CD14-positive monocyte (primary cell): ENCODE data around the gene TSHZ2. TPM values are rescaled to one million over a fixed set of nuclear protein-coding genes. Genes with fewer than 3 reads are reported as not detected.

Experiments used
- DNase-seq, 3 donors: peaks; one replicate each; pipeline ENCODE4 v3.0.0-alpha.2; 2011 to 2022
- H2AFZ ChIP-seq: 2 replicates; pipeline ENCODE4 v1.6.0; 2012; ENCODE audit warnings: mild to moderate bottlenecking, low read depth, low read length, inconsistent platforms; ENCODE audit not compliant: insufficient read depth, poor library complexity, severe bottlenecking
- H3K27ac ChIP-seq, 2 donors: 1 replicate in 1 of 2; 2 replicates in 1 of 2; pipeline ENCODE4 v1.5.1; 2012 to 2013; ENCODE audit warnings: low read length in 2 of 2, control low read depth in 1 of 2, inconsistent platforms in 1 of 2, low read depth in 1 of 2, mild to moderate bottlenecking in 1 of 2
- H3K27me3 ChIP-seq, 2 donors: one replicate each; pipeline versions ENCODE4 v1.6.0 to v1.6.1; 2011 to 2013; ENCODE audit warnings: low read length in 2 of 2; ENCODE audit not compliant: control insufficient read depth in 2 of 2, insufficient read depth in 2 of 2
- H3K36me3 ChIP-seq, 2 donors: replicated peaks in 1 of 2; 1 replicate in 1 of 2; 2 replicates in 1 of 2; pipeline versions ENCODE4 v1.5.1 to v1.6.1; 2012 to 2013; ENCODE audit warnings: low read length in 2 of 2, control low read depth in 1 of 2, inconsistent platforms in 1 of 2, mild to moderate bottlenecking in 1 of 2; ENCODE audit not compliant: insufficient read depth in 2 of 2, control insufficient read depth in 1 of 2
- H3K4me1 ChIP-seq, 2 donors: 1 replicate in 1 of 2; 2 replicates in 1 of 2; pipeline versions ENCODE4 v1.5.1 to v1.6.1; 2012 to 2013; ENCODE audit warnings: low read length in 2 of 2, control low read depth in 1 of 2, inconsistent platforms in 1 of 2, mild to moderate bottlenecking in 1 of 2, moderate library complexity in 1 of 2; ENCODE audit not compliant: insufficient read depth in 2 of 2, control insufficient read depth in 1 of 2
- H3K4me2 ChIP-seq: replicated peaks from 2 replicates; pipeline ENCODE3; 2012; ENCODE audit warnings: low read length, moderate library complexity, mild to moderate bottlenecking; ENCODE audit not compliant: poor library complexity, severe bottlenecking; ENCODE audit errors: extremely low read depth
- H3K4me3 ChIP-seq, 3 experiments: fragments of 200-600 bp in 1 of 3; sonication (generic) in 1 of 3; replicated peaks in 1 of 3; 1 replicate in 2 of 3; 2 replicates in 1 of 3; pipeline ENCODE4 v1.5.1; 2011 to 2013; ENCODE audit warnings: low read length in 3 of 3, mild to moderate bottlenecking in 3 of 3, control low read depth in 2 of 3, low read depth in 2 of 3, inconsistent platforms in 1 of 3, moderate library complexity in 1 of 3
- H3K79me2 ChIP-seq: 2 replicates; pipeline ENCODE4 v1.6.0; 2012; ENCODE audit warnings: mild to moderate bottlenecking, control low read depth, inconsistent platforms, low read length, moderate library complexity; ENCODE audit not compliant: insufficient read depth
- H3K9ac ChIP-seq: 2 replicates; pipeline ENCODE4 v1.6.0; 2017; ENCODE audit warnings: low read length, mild to moderate bottlenecking; ENCODE audit not compliant: insufficient read depth, poor library complexity, severe bottlenecking
- H3K9me3 ChIP-seq, 2 donors: replicated peaks in 1 of 2; 1 replicate in 1 of 2; 2 replicates in 1 of 2; pipeline versions ENCODE4 v1.5.1 to v1.6.1; 2012 to 2013; ENCODE audit warnings: low read length in 2 of 2, control low read depth in 1 of 2; ENCODE audit not compliant: control insufficient read depth in 1 of 2, insufficient read depth in 1 of 2
- H4K20me1 ChIP-seq: 2 replicates; pipeline ENCODE4 v1.6.0; 2012; ENCODE audit warnings: mild to moderate bottlenecking, low read length, control low read depth, moderate library complexity; ENCODE audit not compliant: insufficient read depth
- H3K27ac Mint-ChIP-seq, 7 donors: one replicate each; pipeline ENCODE4 v1.8.0; 2020; ENCODE audit warnings: mild to moderate bottlenecking in 7 of 7, mixed read lengths in 7 of 7, moderate library complexity in 6 of 7, inconsistent platforms in 2 of 7
- H3K27me3 Mint-ChIP-seq, 3 donors: one replicate each; pipeline ENCODE4 v1.8.0; 2021 to 2022; ENCODE audit warnings: low read depth in 3 of 3, mild to moderate bottlenecking in 3 of 3, mixed read lengths in 3 of 3, moderate library complexity in 3 of 3, inconsistent platforms in 1 of 3
- H3K36me3 Mint-ChIP-seq, 2 donors: one replicate each; pipeline ENCODE4 v1.8.0; 2020; ENCODE audit warnings: mixed read lengths in 2 of 2, inconsistent platforms in 1 of 2, mild to moderate bottlenecking in 1 of 2
- H3K4me1 Mint-ChIP-seq: one replicate; pipeline ENCODE4 v1.8.0; 2020; ENCODE audit warnings: mild to moderate bottlenecking, mixed read lengths
- H3K4me3 Mint-ChIP-seq, 2 donors: one replicate each; pipeline ENCODE4 v1.8.0; 2020; ENCODE audit warnings: mild to moderate bottlenecking in 2 of 2, mixed read lengths in 2 of 2, moderate library complexity in 1 of 2
- H3K9me3 Mint-ChIP-seq, 7 donors: one replicate each; pipeline ENCODE4 v1.8.0; 2020 to 2022; ENCODE audit warnings: mixed read lengths in 7 of 7, mild to moderate bottlenecking in 6 of 7, moderate library complexity in 6 of 7, inconsistent platforms in 2 of 7
- WGBS: methylation state at CpG from one replicate; pipeline ENCODE4 v1.1.5; 2013; ENCODE audit warnings: missing lambda C conversion rate; ENCODE audit not compliant: insufficient coverage; 5-methylcytosine and 5-hydroxymethylcytosine counted together
- intact Hi-C, 2 donors: fragments of 100-400 bp; cut with micrococcal nuclease; formaldehyde crosslinking; loops; one replicate each; pipeline versions ENCODE4 v1.15.0 to v1.15.1; 2023
- polyA plus RNA-seq, 3 donors: library from polyadenylated mRNA; depleted of rRNA in 1 of 3; unstranded in 2 of 3; stranded (reverse) in 1 of 3; fragments of 300-500 nt in 2 of 3; fragments of >200 nt in 1 of 3; fragmentation: Illumina TruSeq in 2 of 3; gene quantifications; 1 replicate in 2 of 3; 2 replicates in 1 of 3; pipeline ENCODE4 v1.2.3, GENCODE V29; 2012 to 2021
- TF ChIP-seq, protein P1 (sequence below): fragments of 200-600 bp; IDR thresholded peaks from one replicate; pipeline ENCODE4 v1.8.0; 2022; ENCODE audit warnings: antibody characterized with exemption, mild to moderate bottlenecking

Gene TSHZ2
- polyA plus RNA-seq, 3 donors: not detected

DNA sequence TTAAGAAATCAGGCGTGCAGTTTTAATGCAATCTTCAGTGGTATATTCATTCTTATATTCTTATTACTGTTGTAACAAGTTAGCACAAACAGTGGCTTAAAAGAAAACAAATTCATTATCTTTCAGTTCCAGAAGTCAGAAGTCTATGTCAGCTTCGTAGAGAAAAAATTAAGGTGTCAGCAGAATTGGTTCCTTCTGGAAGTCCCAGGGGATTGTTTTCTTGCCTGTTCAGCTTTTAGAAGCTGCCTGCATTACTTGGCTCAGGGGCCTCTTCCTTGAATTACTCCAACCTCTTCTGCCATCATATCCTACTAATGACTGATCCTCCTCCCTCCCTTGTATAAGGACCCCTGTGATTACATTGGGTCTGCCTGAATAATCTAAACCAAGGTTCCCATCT, 377.6 kb downstream of the TSHZ2 start:
- Histone ChIP-seq H4K20me1 (no peaks in the 10 kb centered on the region), H3K79me2 (no peaks in the 10 kb centered on the region), H3K27me3 (no peaks in the 10 kb centered on the region), H3K36me3 (no peaks in the 10 kb centered on the region), H3K4me2 (no peak overlapping the region), H3K27ac (no peak overlapping the region), H3K4me1 (no peaks in the 10 kb centered on the region), H3K4me3 (no peak overlapping the region), H3K9ac (no peak overlapping the region), H3K9me3 (no peaks in the 10 kb centered on the region), H2AFZ (no peak overlapping the region)
- H3K27me3 Mint-ChIP-seq: peaks cover 0 to 2% (median 1%) of the 10 kb centered on the region in 3 donors
- H3K27ac Mint-ChIP-seq: no peak overlapping the region
- no peak overlapping the region for H3K4me3 Mint-ChIP-seq
- WGBS: 100% methylated on average over 1 of the region's 2 CpGs
- no peak for DNase-seq
- no peaks in the 10 kb centered on the region for H3K36me3 Mint-ChIP-seq
- H3K4me1 Mint-ChIP-seq: no peaks in the 10 kb centered on the region
- TF ChIP-seq, protein P1, sequence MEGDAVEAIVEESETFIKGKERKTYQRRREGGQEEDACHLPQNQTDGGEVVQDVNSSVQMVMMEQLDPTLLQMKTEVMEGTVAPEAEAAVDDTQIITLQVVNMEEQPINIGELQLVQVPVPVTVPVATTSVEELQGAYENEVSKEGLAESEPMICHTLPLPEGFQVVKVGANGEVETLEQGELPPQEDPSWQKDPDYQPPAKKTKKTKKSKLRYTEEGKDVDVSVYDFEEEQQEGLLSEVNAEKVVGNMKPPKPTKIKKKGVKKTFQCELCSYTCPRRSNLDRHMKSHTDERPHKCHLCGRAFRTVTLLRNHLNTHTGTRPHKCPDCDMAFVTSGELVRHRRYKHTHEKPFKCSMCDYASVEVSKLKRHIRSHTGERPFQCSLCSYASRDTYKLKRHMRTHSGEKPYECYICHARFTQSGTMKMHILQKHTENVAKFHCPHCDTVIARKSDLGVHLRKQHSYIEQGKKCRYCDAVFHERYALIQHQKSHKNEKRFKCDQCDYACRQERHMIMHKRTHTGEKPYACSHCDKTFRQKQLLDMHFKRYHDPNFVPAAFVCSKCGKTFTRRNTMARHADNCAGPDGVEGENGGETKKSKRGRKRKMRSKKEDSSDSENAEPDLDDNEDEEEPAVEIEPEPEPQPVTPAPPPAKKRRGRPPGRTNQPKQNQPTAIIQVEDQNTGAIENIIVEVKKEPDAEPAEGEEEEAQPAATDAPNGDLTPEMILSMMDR: no peak
- H3K9me3 Mint-ChIP-seq: peaks cover 0 to 3% (median 0%) of the 10 kb centered on the region in 7 donors
- intact Hi-C loops: no loop called here

DNA sequence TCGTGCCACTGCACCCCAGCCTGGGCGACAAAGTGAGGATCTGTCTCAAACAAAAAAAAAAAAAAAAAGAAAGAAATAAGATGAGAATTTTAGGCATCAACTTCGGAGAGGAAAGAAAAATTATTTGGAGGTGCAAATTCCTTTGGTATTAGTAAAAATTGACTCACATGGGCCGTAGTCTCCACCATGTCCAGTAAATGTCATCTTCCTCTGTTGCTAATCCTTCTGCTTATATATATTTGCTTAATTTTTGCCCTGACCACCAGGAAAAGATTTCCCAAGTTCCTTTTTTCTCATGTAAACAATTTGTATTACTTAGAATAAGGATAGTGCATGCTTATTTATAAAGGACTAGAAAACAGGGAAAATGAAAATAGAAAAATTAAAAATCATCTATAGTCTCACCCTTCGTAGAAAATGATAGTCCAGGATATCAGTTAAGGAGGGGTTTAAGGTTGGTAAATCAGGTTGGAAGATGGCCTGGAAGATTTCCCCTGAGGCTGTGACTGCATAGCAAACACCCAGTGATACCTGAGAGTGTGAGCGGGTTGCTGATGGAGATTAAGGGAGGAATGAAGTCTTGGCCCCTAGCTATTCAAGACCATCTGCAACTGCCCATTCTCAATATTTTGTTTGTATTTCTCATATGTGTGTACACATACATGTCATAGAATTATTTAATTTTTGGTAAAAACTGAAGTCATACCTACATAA, 380.7 kb downstream of the TSHZ2 start:
- Histone ChIP-seq H3K36me3 (no peaks in the 10 kb centered on the region), H3K9ac (no peak overlapping the region), H3K27ac (no peak overlapping the region), H2AFZ (no peak overlapping the region), H3K9me3 (peaks cover 3 to 12% of the 10 kb centered on the region in 2 donors), H3K4me2 (no peak overlapping the region), H4K20me1 (no peaks in the 10 kb centered on the region), H3K4me3 (no peak overlapping the region), H3K27me3 (no peaks in the 10 kb centered on the region), H3K79me2 (no peaks in the 10 kb centered on the region), H3K4me1 (no peaks in the 10 kb centered on the region)
- TF ChIP-seq, protein P1: no peak
- intact Hi-C loops: no loop called here
- Mint-ChIP-seq H3K27ac (no peak overlapping the region), H3K4me1 (no peaks in the 10 kb centered on the region), H3K4me3 (no peak overlapping the region), H3K36me3 (no peaks in the 10 kb centered on the region), H3K9me3 (peaks cover 3 to 8% (median 4%) of the 10 kb centered on the region in 7 donors), H3K27me3 (peaks cover 0 to 1% (median 0%) of the 10 kb centered on the region in 3 donors)
- WGBS: 100% methylated on average over 1 of the region's 6 CpGs
- no peak for DNase-seq
